SK-N-SH (cell line): ENCODE results near the gene P2RX4. TPM values are rescaled to one million over a fixed set of nuclear protein-coding genes. Genes with fewer than 3 reads are reported as not detected.

Experiments used
- CTCF ChIA-PET: fragments of 300-600, 350-600 bp; formaldehyde crosslinking; extraction: SDS; loops from one replicate; lab custom pipeline; 2021; lab: Yijun Ruan, JAX
- POLR2A ChIA-PET: fragments of 350-600 bp; sonication (Branson Sonifier 250); formaldehyde crosslinking; extraction: SDS; loops from one replicate; lab custom pipeline; 2020; ENCODE audit warnings: antibody characterized with exemption, inconsistent platforms; lab: Yijun Ruan, JAX
- DNase-seq: peaks from one replicate; pipeline ENCODE4 v3.0.0; 2012
- H2AFZ ChIP-seq: fragments of 200-600 bp; sonication (generic); 2 replicates; pipeline ENCODE4 v1.8.1; 2016; ENCODE audit warnings: antibody characterized with exemption, mild to moderate bottlenecking, low read depth
- H3F3A ChIP-seq: fragments of 200-600 bp; sonication (generic); replicated peaks from 2 replicates; pipeline ENCODE3; 2016; ENCODE audit warnings: antibody characterized with exemption, mild to moderate bottlenecking; ENCODE audit not compliant: insufficient read depth
- H3K27ac ChIP-seq, 2 experiments: fragments of 200-500 bp in 1 of 2; fragments of 200-600 bp in 1 of 2; sonication (Bioruptor generic) in 1 of 2; sonication (generic), shearing (Covaris generic) in 1 of 2; 2 replicates each; pipeline versions ENCODE4 v1.5.1 to v1.6.1; 2014 to 2016; ENCODE audit warnings: low read depth in 2 of 2, inconsistent platforms in 1 of 2, low read length in 1 of 2, mild to moderate bottlenecking in 1 of 2, mixed read lengths in 1 of 2
- H3K27me3 ChIP-seq: fragments of 200-600 bp; sonication (generic), shearing (Covaris generic); 2 replicates; pipeline ENCODE4 v1.6.1; 2016; ENCODE audit warnings: mixed run types; ENCODE audit not compliant: insufficient read depth
- H3K36me3 ChIP-seq, 2 experiments: fragments of 200-500 bp in 1 of 2; fragments of 200-600 bp in 1 of 2; sonication (Bioruptor generic) in 1 of 2; sonication (generic) in 1 of 2; replicated peaks in 1 of 2; 2 replicates each; pipeline versions ENCODE3 to v1.5.1; 2014 to 2016; ENCODE audit warnings: low read length in 1 of 2, mild to moderate bottlenecking in 1 of 2; ENCODE audit not compliant: insufficient read depth in 2 of 2, control insufficient read depth in 1 of 2
- H3K4me1 ChIP-seq, 2 experiments: fragments of 200-500 bp in 1 of 2; fragments of 200-600 bp in 1 of 2; sonication (Bioruptor generic) in 1 of 2; sonication (generic), shearing (Covaris generic) in 1 of 2; 2 replicates each; pipeline versions ENCODE4 v1.5.1 to v1.6.1; 2014 to 2016; ENCODE audit warnings: low read depth in 1 of 2, low read length in 1 of 2, mixed run types in 1 of 2; ENCODE audit not compliant: insufficient read depth in 2 of 2, control insufficient read depth in 1 of 2
- H3K4me2 ChIP-seq: fragments of 200-600 bp; sonication (generic), shearing (Covaris generic); 2 replicates; pipeline ENCODE4 v1.6.1; 2017; ENCODE audit warnings: mixed run types
- H3K4me3 ChIP-seq, 2 experiments: fragments of 200-500 bp in 1 of 2; fragments of 200-600 bp in 1 of 2; sonication (Bioruptor generic) in 1 of 2; sonication (generic), shearing (Covaris generic) in 1 of 2; 2 replicates each; pipeline versions ENCODE4 v1.5.1 to v1.8.1; 2014 to 2016; ENCODE audit warnings: low read depth in 2 of 2, inconsistent platforms in 1 of 2, low read length in 1 of 2, mild to moderate bottlenecking in 1 of 2, mixed read lengths in 1 of 2, moderate library complexity in 1 of 2
- H3K79me2 ChIP-seq: fragments of 200-600 bp; sonication (generic); 2 replicates; pipeline ENCODE4 v1.8.1; 2017; ENCODE audit warnings: mild to moderate bottlenecking; ENCODE audit not compliant: insufficient read depth
- H3K9ac ChIP-seq: fragments of 200-600 bp; sonication (generic); 2 replicates; pipeline ENCODE4 v1.6.1; 2017; ENCODE audit warnings: mixed run types
- H3K9me2 ChIP-seq: fragments of 200-600 bp; sonication (generic); 2 replicates; pipeline ENCODE4 v1.6.1; 2017; ENCODE audit warnings: mixed run types
- H3K9me3 ChIP-seq: fragments of 200-600 bp; sonication (generic); 2 replicates; pipeline ENCODE4 v1.6.1; 2017; ENCODE audit warnings: mixed run types, mild to moderate bottlenecking, moderate library complexity
- H4K20me1 ChIP-seq: fragments of 200-600 bp; sonication (generic); 2 replicates; pipeline ENCODE4 v1.6.1; 2017; ENCODE audit warnings: mild to moderate bottlenecking, mixed run types; ENCODE audit not compliant: insufficient read depth
- ELF1 ChIP-seq: IDR thresholded peaks from 2 replicates; pipeline ENCODE4 v1.4.0; 2012
- EP300 ChIP-seq, 2 experiments: IDR thresholded peaks; 2 replicates each; pipeline versions ENCODE4 v1.4.0 to v1.6.1; 2012; ENCODE audit warnings: borderline replicate concordance in 1 of 2, low read depth in 1 of 2, low read length in 1 of 2
- FOSL2 ChIP-seq: IDR thresholded peaks from 2 replicates; pipeline ENCODE4 v1.4.0; 2012; ENCODE audit warnings: low read depth, mild to moderate bottlenecking, moderate library complexity, borderline replicate concordance
- FOXM1 ChIP-seq: IDR thresholded peaks from 2 replicates; pipeline ENCODE4 v1.4.0; 2012; ENCODE audit warnings: low read depth, mild to moderate bottlenecking
- GATA2 ChIP-seq: sonication (generic); formaldehyde crosslinking; IDR thresholded peaks from 2 replicates; pipeline ENCODE4 v1.5.0; 2020; ENCODE audit warnings: mild to moderate bottlenecking, missing genetic modification reagents
- MAX ChIP-seq: IDR thresholded peaks from 2 replicates; pipeline ENCODE4 v1.4.0; 2012; ENCODE audit warnings: low read depth
- MXI1 ChIP-seq: IDR thresholded peaks from 2 replicates; pipeline ENCODE4 v1.6.1; 2012; ENCODE audit warnings: mild to moderate bottlenecking, low read depth, low read length, improper control_type of control experiment
- RFX5 ChIP-seq: IDR thresholded peaks from 2 replicates; pipeline ENCODE4 v1.6.1; 2012; ENCODE audit warnings: mild to moderate bottlenecking, improper control_type of control experiment, low read length
- SIN3A ChIP-seq: IDR thresholded peaks from 2 replicates; pipeline ENCODE4 v1.6.1; 2012; ENCODE audit warnings: low read depth, mild to moderate bottlenecking, low read length, moderate library complexity, borderline replicate concordance
- SMC3 ChIP-seq: IDR thresholded peaks from 2 replicates; pipeline ENCODE4 v1.6.1; 2012; ENCODE audit warnings: low read depth, low read length, improper control_type of control experiment
- WGBS: methylation state at CpG from one replicate; pipeline ENCODE4 v1.1.6; 2017; ENCODE audit warnings: low lambda C conversion rate; 5-methylcytosine and 5-hydroxymethylcytosine counted together
- polyA plus RNA-seq, 3 experiments: library from polyadenylated mRNA; depleted of rRNA; stranded (reverse); fragments of >200 nt; gene quantifications; 2 replicates each; pipeline ENCODE4 v1.2.3, GENCODE V29; 2012
- TF ChIP-seq, protein P1 (sequence below): fragments of 200-600 bp; sonication (generic); IDR thresholded peaks from 2 replicates; pipeline ENCODE4 v1.6.1; 2017; ENCODE audit warnings: antibody characterized with exemption, mild to moderate bottlenecking, moderate library complexity
- TF ChIP-seq, protein P2 (sequence below): IDR thresholded peaks from 2 replicates; pipeline ENCODE4; 2012

The P2RX4 gene
- polyA plus RNA-seq, 1 of the 3 experiments (the other 2 are of a cell fraction), result 32.2 TPM

DNA sequence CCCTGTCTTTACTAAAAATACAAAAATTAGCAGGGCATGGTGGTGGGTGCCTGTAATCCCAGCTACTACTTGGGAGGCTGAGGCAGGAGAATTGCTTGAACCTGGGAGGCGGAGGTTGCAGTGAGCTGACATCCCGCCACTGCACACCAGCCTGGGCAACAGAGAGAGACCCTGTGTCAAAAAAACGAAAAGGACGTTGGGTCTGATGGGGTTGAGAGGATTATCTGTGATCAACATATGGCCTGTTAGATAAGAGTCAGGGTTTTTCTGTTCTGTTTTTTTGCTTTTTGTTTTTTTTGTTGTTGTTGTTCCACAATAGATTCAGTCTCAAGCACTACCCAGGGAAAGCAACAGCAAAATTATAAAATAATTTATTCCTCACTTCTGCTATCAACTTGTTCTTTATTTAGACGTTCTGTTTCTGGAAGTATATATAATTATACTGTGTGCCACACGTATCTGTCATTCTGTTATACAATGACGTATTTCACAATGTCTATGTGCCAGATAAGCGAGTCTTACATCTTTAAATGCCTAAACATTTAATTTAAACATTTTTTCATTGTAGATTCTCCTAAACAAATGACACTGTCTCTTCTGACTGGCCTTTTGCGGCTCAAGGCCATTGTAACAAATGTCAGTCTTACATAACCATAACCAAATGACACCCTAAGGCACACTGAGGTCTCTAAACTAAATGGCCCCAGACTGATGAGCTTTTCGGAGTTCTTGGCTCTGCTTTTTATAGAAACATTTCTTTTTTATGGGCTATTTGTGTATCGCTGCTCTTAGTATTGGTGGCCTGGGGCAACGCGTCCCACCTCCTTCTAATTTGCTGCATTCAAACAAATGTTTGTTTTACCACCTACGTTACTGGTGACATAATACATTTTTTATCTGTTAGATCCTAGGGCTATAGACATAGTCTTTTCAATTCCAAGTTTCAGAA is 7.2 kb upstream of the P2RX4 start:
- no peaks in the 10 kb centered on the region for H3F3A ChIP-seq
- H3K4me3 ChIP-seq, result no peak overlapping the region
- no peaks in the 10 kb centered on the region for H3K36me3 ChIP-seq
- ChIA-PET CTCF (interaction anchor here (1.0 kb wide), 1 partner anchor 746 kb away, joined by 3 read pairs; no protein-coding TSS in a partner anchor), POLR2A (interaction anchor here (1.1 kb wide), 1 partner anchor 70 kb away, joined by 4 read pairs; the partner anchor contains the start of gene P2RX7)
- H3K4me1 ChIP-seq, result peaks cover 0 to 9% of the 10 kb centered on the region in 2 experiments; a peak in 2 of 4 replicates
- peak overlapping the region in 1 of 2 experiments; percentile 53; a peak in 2 of 4 replicates for H3K27ac ChIP-seq
- H3K27me3 ChIP-seq, result 0 out of 2 replicates have a peak, but pooled peaks cover 6% of the 10 kb centered on the region
- H3K4me2 ChIP-seq, result no peak overlapping the region
- 65% methylated on average over 14 of the region's 14 CpGs for WGBS
- no peaks in the 10 kb centered on the region for H4K20me1 ChIP-seq
- H2AFZ ChIP-seq, result no peak overlapping the region
- DNase-seq, result peak; percentile 53
- no peaks in the 10 kb centered on the region for H3K9me3 ChIP-seq
- no peaks in the 10 kb centered on the region for H3K9me2 ChIP-seq
- TF ChIP-seq FOXM1 (no peak), GATA2 (peak; percentile 91), MXI1 (no peak), EP300 (IDR thresholded peaks at IDR 0.05; ENCODE audit: borderline replicate concordance in 1 of 2, low read depth in 1 of 2, low read length in 1 of 2) (peak in 1 of 2 experiments; percentile 22; a peak in 1 of 4 replicates), RFX5 (peak; percentile 48)
- TF ChIP-seq, all 33 proteins: peak for 3
- no peak overlapping the region for H3K9ac ChIP-seq
- no peaks in the 10 kb centered on the region for H3K79me2 ChIP-seq

- Histone ChIP-seq H3K9me2 (no peaks in the 10 kb centered on the region), H3K27ac (no peak overlapping the region), H3K4me1 (peaks cover 0 to 9% of the 10 kb centered on the region in 2 experiments; a peak in 2 of 4 replicates), H2AFZ (no peak overlapping the region), H3K36me3 (no peaks in the 10 kb centered on the region), H3K4me2 (no peak overlapping the region), H3K9ac (no peak overlapping the region)
- CTCF ChIA-PET, result interaction anchor here (1.0 to 1.4 kb wide), 2 partner anchors 57 to 747 kb away, joined by 3 to 4 read pairs; no protein-coding TSS in a partner anchor
- no peak for TF ChIP-seq MAX
- TF ChIP-seq, protein P1, sequence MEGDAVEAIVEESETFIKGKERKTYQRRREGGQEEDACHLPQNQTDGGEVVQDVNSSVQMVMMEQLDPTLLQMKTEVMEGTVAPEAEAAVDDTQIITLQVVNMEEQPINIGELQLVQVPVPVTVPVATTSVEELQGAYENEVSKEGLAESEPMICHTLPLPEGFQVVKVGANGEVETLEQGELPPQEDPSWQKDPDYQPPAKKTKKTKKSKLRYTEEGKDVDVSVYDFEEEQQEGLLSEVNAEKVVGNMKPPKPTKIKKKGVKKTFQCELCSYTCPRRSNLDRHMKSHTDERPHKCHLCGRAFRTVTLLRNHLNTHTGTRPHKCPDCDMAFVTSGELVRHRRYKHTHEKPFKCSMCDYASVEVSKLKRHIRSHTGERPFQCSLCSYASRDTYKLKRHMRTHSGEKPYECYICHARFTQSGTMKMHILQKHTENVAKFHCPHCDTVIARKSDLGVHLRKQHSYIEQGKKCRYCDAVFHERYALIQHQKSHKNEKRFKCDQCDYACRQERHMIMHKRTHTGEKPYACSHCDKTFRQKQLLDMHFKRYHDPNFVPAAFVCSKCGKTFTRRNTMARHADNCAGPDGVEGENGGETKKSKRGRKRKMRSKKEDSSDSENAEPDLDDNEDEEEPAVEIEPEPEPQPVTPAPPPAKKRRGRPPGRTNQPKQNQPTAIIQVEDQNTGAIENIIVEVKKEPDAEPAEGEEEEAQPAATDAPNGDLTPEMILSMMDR, result no peak
- TF ChIP-seq SMC3, result no peak
- TF ChIP-seq RFX5, result no peak
- no peak for TF ChIP-seq SIN3A
- TF ChIP-seq MXI1, result no peak
- no peak for TF ChIP-seq FOXM1
- TF ChIP-seq FOSL2, result no peak
- no peak for TF ChIP-seq ELF1
- TF ChIP-seq GATA2, result no peak
- TF ChIP-seq, protein P2, sequence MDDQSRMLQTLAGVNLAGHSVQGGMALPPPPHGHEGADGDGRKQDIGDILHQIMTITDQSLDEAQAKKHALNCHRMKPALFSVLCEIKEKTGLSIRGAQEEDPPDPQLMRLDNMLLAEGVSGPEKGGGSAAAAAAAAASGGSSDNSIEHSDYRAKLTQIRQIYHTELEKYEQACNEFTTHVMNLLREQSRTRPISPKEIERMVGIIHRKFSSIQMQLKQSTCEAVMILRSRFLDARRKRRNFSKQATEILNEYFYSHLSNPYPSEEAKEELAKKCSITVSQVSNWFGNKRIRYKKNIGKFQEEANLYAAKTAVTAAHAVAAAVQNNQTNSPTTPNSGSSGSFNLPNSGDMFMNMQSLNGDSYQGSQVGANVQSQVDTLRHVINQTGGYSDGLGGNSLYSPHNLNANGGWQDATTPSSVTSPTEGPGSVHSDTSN, result no peak
- TF ChIP-seq EP300 (IDR thresholded peaks at IDR 0.05; ENCODE audit: borderline replicate concordance in 1 of 2, low read depth in 1 of 2, low read length in 1 of 2), result no peak
- TF ChIP-seq, all 33 proteins: peak for 0
- POLR2A ChIA-PET, result interaction anchor here (1.1 kb wide), 1 partner anchor 71 kb away, joined by 4 read pairs; the partner anchor contains the start of gene P2RX7
- DNase-seq, result no peak
- H3F3A ChIP-seq, result no peaks in the 10 kb centered on the region
- H3K9me3 ChIP-seq, result no peaks in the 10 kb centered on the region
- no peaks in the 10 kb centered on the region for H4K20me1 ChIP-seq
- 0 out of 2 replicates have a peak, but pooled peaks cover 6% of the 10 kb centered on the region for H3K27me3 ChIP-seq
- WGBS, result 76% methylated on average over 11 of the region's 11 CpGs
- H3K79me2 ChIP-seq, result no peaks in the 10 kb centered on the region
- H3K4me3 ChIP-seq, result no peak overlapping the region
These were observed 6.4 kb upstream of the P2RX4 start for GRCh38 chr12:121203482-121203881.
